Calu3 (cell line): ENCODE results near the gene C20orf141. TPM values are rescaled to one million over a fixed set of nuclear protein-coding genes. Genes with fewer than 3 reads are reported as not detected.

ENCODE experiments used
- BruUV-seq: library from RNA; stranded (reverse); fragments of 400-500 nt; replicated peaks from 2 replicates; lab custom pipeline; 2021; lab: Mats Ljungman, UMichigan
- CTCF ChIA-PET: fragments of 300-600 bp; sonication (Branson Sonifier 250); formaldehyde crosslinking; loops from one replicate; lab custom pipeline; 2022; ENCODE audit warnings: antibody characterized with exemption; lab: Charles Lee
- DNase-seq: peaks from one replicate; pipeline ENCODE4 v3.0.0; 2022
- H3K27ac Mint-ChIP-seq: one replicate; pipeline ENCODE4 v1.8.0; 2022; ENCODE audit warnings: mixed read lengths; ENCODE audit not compliant: unreplicated experiment
- H3K27me3 Mint-ChIP-seq: one replicate; pipeline ENCODE4 v1.8.0; 2022; ENCODE audit warnings: mixed read lengths; ENCODE audit not compliant: unreplicated experiment
- H3K36me3 Mint-ChIP-seq: one replicate; pipeline ENCODE4 v1.8.0; 2022; ENCODE audit warnings: mild to moderate bottlenecking, moderate library complexity, mixed read lengths; ENCODE audit not compliant: insufficient read depth, unreplicated experiment
- H3K4me1 Mint-ChIP-seq: one replicate; pipeline ENCODE4 v1.8.0; 2022; ENCODE audit warnings: mild to moderate bottlenecking, low read depth, mixed read lengths; ENCODE audit not compliant: unreplicated experiment
- H3K4me3 Mint-ChIP-seq: one replicate; pipeline ENCODE4 v1.8.0; 2022; ENCODE audit warnings: mild to moderate bottlenecking, low read depth, moderate library complexity, mixed read lengths; ENCODE audit not compliant: unreplicated experiment
- H3K9me3 Mint-ChIP-seq: one replicate; pipeline ENCODE4 v1.8.0; 2022; ENCODE audit warnings: low read depth, mixed read lengths; ENCODE audit not compliant: unreplicated experiment
- CTCF ChIP-seq: fragments of 200-600 bp; IDR thresholded peaks from one replicate; pipeline ENCODE4 v1.8.0; 2022; ENCODE audit warnings: antibody characterized with exemption; ENCODE audit not compliant: unreplicated experiment
- intact Hi-C: fragments of 100-400 bp; cut with micrococcal nuclease; formaldehyde crosslinking; loops from one replicate; pipeline ENCODE4 v1.10.0; 2022; ENCODE audit not compliant: unreplicated experiment
- total RNA-seq: library from RNA; stranded (reverse); gene quantifications from 2 replicates; pipeline ENCODE4 v1.2.3, GENCODE V29; 2022

C20orf141 gene
- total RNA-seq, 1 experiment from 2014 or later = not detected

GRCh38 chr20:2812189-2812588 lies 2.6 kb upstream of the C20orf141 start:
- intact Hi-C loops = no loop called here
- no peak for TF ChIP-seq CTCF
- CTCF ChIA-PET = no interaction called here
- Mint-ChIP-seq H3K27ac (no peak overlapping the region), H3K27me3 (peaks cover 71% of the 10 kb centered on the region), H3K4me1 (peaks cover 8% of the 10 kb centered on the region), H3K36me3 (no peaks in the 10 kb centered on the region), H3K9me3 (no peaks in the 10 kb centered on the region), H3K4me3 (no peak overlapping the region)
- BruUV-seq = no TSS peak
- DNase-seq = no peak

- CTCF ChIA-PET = no interaction called here
- Mint-ChIP-seq H3K36me3 (no peaks in the 10 kb centered on the region), H3K27me3 (peaks cover 56% of the 10 kb centered on the region), H3K4me1 (peaks cover 3% of the 10 kb centered on the region), H3K4me3 (no peak overlapping the region), H3K9me3 (no peaks in the 10 kb centered on the region), H3K27ac (no peak overlapping the region)
- no peak for TF ChIP-seq CTCF
- no peak for DNase-seq
- intact Hi-C loops = no loop called here
- no TSS peak for BruUV-seq
Observed at GRCh38 chr20:2814076-2814475, 711 bp upstream of the C20orf141 start.

- no peaks in the 10 kb centered on the region for H3K4me1 Mint-ChIP-seq
- intact Hi-C loops = no loop called here
- peaks cover 62% of the 10 kb centered on the region for H3K27me3 Mint-ChIP-seq
- no peak overlapping the region for H3K27ac Mint-ChIP-seq
- no peak for TF ChIP-seq CTCF
- CTCF ChIA-PET = no interaction called here
- DNase-seq = no peak
- H3K4me3 Mint-ChIP-seq = no peak overlapping the region
- no peaks in the 10 kb centered on the region for H3K9me3 Mint-ChIP-seq
- no peaks in the 10 kb centered on the region for H3K36me3 Mint-ChIP-seq
- BruUV-seq = no TSS peak
Observed at GRCh38 chr20:2815242-2815900, 584 bp downstream of the C20orf141 start.

GRCh38 chr20:2816030-2816582 lies 1.3 kb downstream of the C20orf141 start, which contains the start of gene TMEM239:
TSS of gene TMEM239 (plus strand) at chr20:2816364. CDS start at chr20:2816555, 191 bp downstream.
- no TSS peak for BruUV-seq
- no peak for DNase-seq
- no peaks in the 10 kb centered on the region for H3K36me3 Mint-ChIP-seq
- H3K9me3 Mint-ChIP-seq = no peaks in the 10 kb centered on the region
- TF ChIP-seq CTCF = no peak
- no peak within 1 kb of the TSS for H3K4me3 Mint-ChIP-seq
- H3K27ac Mint-ChIP-seq = no peak within 1 kb of the TSS
- CTCF ChIA-PET = no interaction called here
- intact Hi-C loops = no loop called here
- H3K27me3 Mint-ChIP-seq = peaks cover 65% of the 10 kb centered on the region
- H3K4me1 Mint-ChIP-seq = no peaks in the 10 kb centered on the region
